SHP77 treated with DMSO at 0.1 percent for 48 hours (cell line): Measurements from ENCODE around the gene KCNQ1.
"Not testable (repeated sequence)": the region's sequence is repeated elsewhere in the genome, so short reads cannot be mapped to it uniquely, and the experiment has no call there.

Experiments
- DNase-seq: peaks from one replicate; lab custom pipeline; 2025; lab: John Stamatoyannopoulos, UW

KCNQ1 gene

GRCh38 chr11:2590965-2591754 lies 146.4 kb downstream of the KCNQ1 start:
- DNase-seq: no peak

- no peak for DNase-seq
These were observed 147.0 kb downstream of the KCNQ1 start for GRCh38 chr11:2591805-2592204.

- no peak for DNase-seq
These were observed 148.0 kb downstream of the KCNQ1 start for GRCh38 chr11:2592559-2593392.

- DNase-seq: no peak
These were observed 148.7 kb downstream of the KCNQ1 start for GRCh38 chr11:2593393-2593950.

- no peak for DNase-seq
These were observed 149.5 kb downstream of the KCNQ1 start for GRCh38 chr11:2594267-2594666.

GRCh38 chr11:2595204-2595603 lies 150.4 kb downstream of the KCNQ1 start:
- DNase-seq: no peak

GRCh38 chr11:2599561-2600189 lies 154.9 kb downstream of the KCNQ1 start:
- no peak for DNase-seq

- no peak for DNase-seq
These were observed 164.5 kb downstream of the KCNQ1 start for GRCh38 chr11:2609345-2609744.

- DNase-seq: no peak
These were observed 168.2 kb downstream of the KCNQ1 start for GRCh38 chr11:2612884-2613571.

- DNase-seq: no peak
These were observed 177.1 kb downstream of the KCNQ1 start for GRCh38 chr11:2621894-2622293.

- DNase-seq: no peak
These were observed 180.4 kb downstream of the KCNQ1 start for GRCh38 chr11:2625183-2625582.

- no peak for DNase-seq
These were observed 185.9 kb downstream of the KCNQ1 start for GRCh38 chr11:2630679-2631078.

GRCh38 chr11:2631161-2631560 lies 186.4 kb downstream of the KCNQ1 start:
- DNase-seq: no peak

GRCh38 chr11:2639763-2640162 lies 195.0 kb downstream of the KCNQ1 start:
- not testable (repeated sequence) for DNase-seq

- DNase-seq: no peak
These were observed 196.8 kb downstream of the KCNQ1 start for GRCh38 chr11:2641623-2642022.

- no peak for DNase-seq
These were observed 198.9 kb downstream of the KCNQ1 start for GRCh38 chr11:2643746-2644145.

GRCh38 chr11:2644844-2645778 lies 200.3 kb downstream of the KCNQ1 start:
- DNase-seq: no peak

- no peak for DNase-seq
These were observed 200.9 kb downstream of the KCNQ1 start for GRCh38 chr11:2645779-2646118.

- no peak for DNase-seq
These were observed 202.4 kb downstream of the KCNQ1 start for GRCh38 chr11:2647167-2647566.

- no peak for DNase-seq
These were observed 203.1 kb downstream of the KCNQ1 start for GRCh38 chr11:2647953-2648352.

- DNase-seq: no peak
These were observed 204.6 kb downstream of the KCNQ1 start for GRCh38 chr11:2649400-2649799.
